Endothelial cell of umbilical vein (primary cell): ENCODE results near the gene SLC26A6. TPM values are rescaled to one million over a fixed set of nuclear protein-coding genes. Genes with fewer than 3 reads are reported as not detected.

Experiments used
- BruUV-seq: library from RNA; stranded (reverse); fragments of 400-500 nt; replicated peaks from 2 replicates; lab custom pipeline; 2021; lab: Mats Ljungman, UMichigan
- CTCF ChIA-PET: fragments of 300-600, 350-600 bp; sonication (Branson Sonifier 250); formaldehyde crosslinking; loops from one replicate; lab custom pipeline; 2021; ENCODE audit warnings: antibody characterized with exemption, inconsistent platforms; lab: Charles Lee
- POLR2A ChIA-PET: fragments of 300-600, 350-600 bp; sonication (Branson Sonifier 250); formaldehyde crosslinking; loops from one replicate; lab custom pipeline; 2021; ENCODE audit warnings: antibody characterized with exemption, inconsistent platforms; lab: Charles Lee
- DNase-seq: peaks from one replicate; pipeline ENCODE4 v3.0.0-alpha.2; 2011; ENCODE audit warnings: low read depth, low spot score
- FAIRE-seq: peaks from 2 replicates; lab custom pipeline; 2011; peaks lifted over from hg19 to GRCh38; lab: Jason Lieb, UNC
- H2AFZ ChIP-seq: 2 replicates; pipeline ENCODE4 v1.6.0; 2012; ENCODE audit warnings: low read depth, low read length, control low read depth, inconsistent platforms
- H3K27ac ChIP-seq: 2 replicates; pipeline ENCODE4 v1.5.1; 2011; ENCODE audit warnings: low read depth, mild to moderate bottlenecking, control low read depth, low read length, moderate library complexity; ENCODE audit not compliant: insufficient read depth
- H3K27me3 ChIP-seq, 2 experiments: 2 replicates each; pipeline versions ENCODE4 v1.6.0 to v1.6.1; 2011; ENCODE audit warnings: low read length in 2 of 2, mixed read lengths in 1 of 2; ENCODE audit not compliant: control insufficient read depth in 2 of 2, insufficient read depth in 2 of 2
- H3K36me3 ChIP-seq, 2 experiments: 2 replicates in 1 of 2; 3 replicates in 1 of 2; pipeline ENCODE4 v1.5.1; 2011; ENCODE audit warnings: low read length in 2 of 2, mild to moderate bottlenecking in 1 of 2, moderate library complexity in 1 of 2; ENCODE audit not compliant: control insufficient read depth in 2 of 2, insufficient read depth in 2 of 2; ENCODE audit errors: extremely low read depth in 1 of 2
- H3K4me1 ChIP-seq: 3 replicates; pipeline ENCODE4 v1.5.1; 2011; ENCODE audit warnings: mild to moderate bottlenecking, low read length; ENCODE audit not compliant: control insufficient read depth, insufficient read depth; ENCODE audit errors: extremely low read depth
- H3K4me2 ChIP-seq: 2 replicates; pipeline ENCODE4 v1.6.1; 2011; ENCODE audit warnings: low read length, control low read depth, mixed read lengths; ENCODE audit not compliant: insufficient read depth
- H3K4me3 ChIP-seq, 3 experiments: fragments of 200-600 bp in 1 of 3; sonication (generic), shearing (Covaris generic) in 1 of 3; replicated peaks in 1 of 3; 2 replicates each; pipeline ENCODE4 v1.5.1; 2011 to 2016; ENCODE audit warnings: control low read depth in 3 of 3, low read length in 3 of 3, mild to moderate bottlenecking in 2 of 3, inconsistent platforms in 1 of 3, low read depth in 1 of 3, moderate library complexity in 1 of 3; ENCODE audit not compliant: insufficient read depth in 1 of 3
- H3K79me2 ChIP-seq: 2 replicates; pipeline ENCODE4 v1.6.0; 2012; ENCODE audit warnings: low read length, inconsistent platforms; ENCODE audit not compliant: control insufficient read depth, insufficient read depth
- H3K9ac ChIP-seq: replicated peaks from 2 replicates; pipeline ENCODE3; 2011; ENCODE audit warnings: low read length, control low read depth; ENCODE audit not compliant: insufficient read depth; ENCODE audit errors: extremely low read depth
- H3K9me1 ChIP-seq: replicated peaks from 3 replicates; pipeline ENCODE4 v1.6.0; 2011; ENCODE audit warnings: mild to moderate bottlenecking, low read length; ENCODE audit not compliant: control insufficient read depth, insufficient read depth; ENCODE audit errors: extremely low read depth
- H3K9me3 ChIP-seq: replicated peaks from 2 replicates; pipeline ENCODE4 v1.5.1; 2012; ENCODE audit warnings: low read length, inconsistent platforms; ENCODE audit not compliant: control insufficient read depth, insufficient read depth
- H4K20me1 ChIP-seq: replicated peaks from 2 replicates; pipeline ENCODE3; 2011; ENCODE audit warnings: mild to moderate bottlenecking, low read length; ENCODE audit not compliant: control insufficient read depth, insufficient read depth; ENCODE audit errors: extremely low read depth
- EZH2 ChIP-seq: IDR thresholded peaks from 2 replicates; pipeline ENCODE4 v1.6.1; 2012; ENCODE audit warnings: borderline replicate concordance, low read depth, mild to moderate bottlenecking, moderate library complexity, low read length, inconsistent platforms; ENCODE audit not compliant: severe bottlenecking
- FOS ChIP-seq: IDR thresholded peaks from 2 replicates; pipeline ENCODE4 v1.6.1; 2011; ENCODE audit warnings: mild to moderate bottlenecking, low read length, moderate library complexity, borderline replicate concordance; ENCODE audit not compliant: insufficient read depth
- GATA2 ChIP-seq: IDR thresholded peaks from 2 replicates; pipeline ENCODE4 v1.7.0; 2011; ENCODE audit warnings: low read depth, mild to moderate bottlenecking, moderate library complexity, mixed read lengths, low read length; ENCODE audit not compliant: insufficient read length, insufficient read depth
- JUN ChIP-seq: IDR thresholded peaks from 2 replicates; pipeline ENCODE4 v1.6.1; 2011; ENCODE audit warnings: borderline replicate concordance, low read depth; ENCODE audit not compliant: insufficient read length, insufficient read depth
- MYC ChIP-seq: IDR thresholded peaks from one replicate; pipeline ENCODE4 v1.6.1; 2011; ENCODE audit warnings: mild to moderate bottlenecking, low read depth, low read length
- POLR2A ChIP-seq: IDR thresholded peaks from 2 replicates; pipeline ENCODE4 v1.6.1; 2012; ENCODE audit warnings: low read depth, mild to moderate bottlenecking, control low read depth, low read length
- POLR2AphosphoS5 ChIP-seq: IDR thresholded peaks from 2 replicates; pipeline ENCODE4 v1.6.1; 2012; ENCODE audit warnings: low read depth, mild to moderate bottlenecking, control low read depth, low read length, moderate library complexity; ENCODE audit not compliant: insufficient read depth
- dilution Hi-C: fragments of 300-500 bp; cut with MboI; formaldehyde crosslinking; loops from one replicate; pipeline ENCODE4 v1.15.0; 2019; ENCODE audit warnings: low sequenced_read_pairs; ENCODE audit not compliant: extremely low pct_ligation_motif_present
- intact Hi-C: fragments of 100-400 bp; cut with micrococcal nuclease; formaldehyde crosslinking; loops from one replicate; pipeline ENCODE4 v1.10.0; 2022
- polyA plus RNA-seq, 4 experiments: library from polyadenylated mRNA; depleted of rRNA in 3 of 4; stranded (reverse) in 3 of 4; unstranded in 1 of 4; fragments of >200 nt; gene quantifications; 2 replicates each; pipeline versions ENCODE4 v1.2.1 to v1.2.3, GENCODE V29; 2011 to 2012; ENCODE audit warnings: missing spikeins in 1 of 4
- total RNA-seq: library from RNA; stranded (reverse); gene quantifications from 2 replicates; pipeline ENCODE4 v1.2.3, GENCODE V29; 2021
- TF ChIP-seq, protein P1 (sequence below): IDR thresholded peaks from 2 replicates; pipeline ENCODE4 v1.6.1; 2011; ENCODE audit not compliant: insufficient read depth, insufficient read length
- TF ChIP-seq, protein P2 (sequence below), 2 donors: IDR thresholded peaks; 1 replicate in 1 of 2; 2 replicates in 1 of 2; pipeline ENCODE4 v1.5.1; 2011; ENCODE audit warnings: low read length in 2 of 2, mild to moderate bottlenecking in 2 of 2, moderate library complexity in 2 of 2, control low read depth in 1 of 2, inconsistent platforms in 1 of 2, low read depth in 1 of 2; ENCODE audit not compliant: insufficient read depth in 1 of 2; ENCODE audit errors: extremely low read depth in 1 of 2

Gene SLC26A6
- total and polyA plus RNA-seq, 2 donors (not counting 3 experiments of a cell fraction or from before 2014, with no cell fraction given), result 31.0 to 32.2 TPM

DNA sequence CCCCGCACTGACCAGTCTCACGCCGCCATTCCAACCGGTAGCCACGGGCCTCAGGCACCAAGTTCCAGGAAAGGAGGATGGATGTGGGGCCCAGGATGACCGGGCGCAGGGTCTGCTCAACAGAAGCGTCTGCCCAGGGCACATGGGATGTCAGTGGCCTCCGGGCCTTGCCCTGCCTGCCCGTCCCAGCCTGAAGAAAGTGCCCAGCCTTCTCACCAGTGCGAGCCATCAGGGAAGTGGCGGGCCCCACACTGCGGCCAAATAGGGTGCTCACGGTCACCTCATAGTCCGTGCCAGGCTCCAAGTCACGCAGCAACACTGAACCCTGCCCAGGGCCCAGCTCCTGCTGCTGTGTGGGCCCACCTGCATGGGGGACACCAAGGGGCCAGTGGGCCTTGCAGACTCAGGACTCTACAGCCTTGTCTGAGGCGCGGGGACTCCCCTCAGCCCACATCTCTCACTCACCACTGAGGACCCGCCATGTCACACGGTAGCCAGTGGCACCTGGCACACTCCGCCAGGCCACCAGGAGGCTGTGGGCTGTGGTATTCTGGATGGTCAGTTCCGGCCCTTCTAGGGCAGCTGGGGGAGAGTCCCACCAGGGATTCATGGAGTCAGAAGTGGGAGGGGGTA, 43.3 kb downstream of the SLC26A6 start:
- H3K27me3 ChIP-seq, result peaks cover 9 to 11% of the 10 kb centered on the region in 2 experiments
- H3K9me1 ChIP-seq, result no peaks in the 10 kb centered on the region
- CTCF ChIA-PET, result no interaction called here
- no TSS peak for BruUV-seq
- H3K4me3 ChIP-seq, result no peak overlapping the region
- POLR2A ChIA-PET, result no interaction called here
- dilution Hi-C loops, result no loop called here
- no peaks in the 10 kb centered on the region for H3K9me3 ChIP-seq
- H3K9ac ChIP-seq, result no peak overlapping the region
- H4K20me1 ChIP-seq, result no peaks in the 10 kb centered on the region
- no peaks in the 10 kb centered on the region for H3K36me3 ChIP-seq
- H2AFZ ChIP-seq, result no peak overlapping the region
- H3K27ac ChIP-seq, result no peak overlapping the region
- peaks cover 6% of the 10 kb centered on the region for H3K4me1 ChIP-seq
- DNase-seq (no peak), FAIRE-seq (no peak)
- TF ChIP-seq GATA2 (no peak), MYC (no peak), JUN (no peak), FOS (no peak), POLR2A (no peak), EZH2 (no peak), POLR2AphosphoS5 (no peak)
- TF ChIP-seq, protein P1, sequence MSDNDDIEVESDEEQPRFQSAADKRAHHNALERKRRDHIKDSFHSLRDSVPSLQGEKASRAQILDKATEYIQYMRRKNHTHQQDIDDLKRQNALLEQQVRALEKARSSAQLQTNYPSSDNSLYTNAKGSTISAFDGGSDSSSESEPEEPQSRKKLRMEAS, result no peak
- TF ChIP-seq, protein P2, sequence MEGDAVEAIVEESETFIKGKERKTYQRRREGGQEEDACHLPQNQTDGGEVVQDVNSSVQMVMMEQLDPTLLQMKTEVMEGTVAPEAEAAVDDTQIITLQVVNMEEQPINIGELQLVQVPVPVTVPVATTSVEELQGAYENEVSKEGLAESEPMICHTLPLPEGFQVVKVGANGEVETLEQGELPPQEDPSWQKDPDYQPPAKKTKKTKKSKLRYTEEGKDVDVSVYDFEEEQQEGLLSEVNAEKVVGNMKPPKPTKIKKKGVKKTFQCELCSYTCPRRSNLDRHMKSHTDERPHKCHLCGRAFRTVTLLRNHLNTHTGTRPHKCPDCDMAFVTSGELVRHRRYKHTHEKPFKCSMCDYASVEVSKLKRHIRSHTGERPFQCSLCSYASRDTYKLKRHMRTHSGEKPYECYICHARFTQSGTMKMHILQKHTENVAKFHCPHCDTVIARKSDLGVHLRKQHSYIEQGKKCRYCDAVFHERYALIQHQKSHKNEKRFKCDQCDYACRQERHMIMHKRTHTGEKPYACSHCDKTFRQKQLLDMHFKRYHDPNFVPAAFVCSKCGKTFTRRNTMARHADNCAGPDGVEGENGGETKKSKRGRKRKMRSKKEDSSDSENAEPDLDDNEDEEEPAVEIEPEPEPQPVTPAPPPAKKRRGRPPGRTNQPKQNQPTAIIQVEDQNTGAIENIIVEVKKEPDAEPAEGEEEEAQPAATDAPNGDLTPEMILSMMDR (IDR thresholded peaks at IDR 0.05; ENCODE audit: extremely low read depth in 1 of 2, insufficient read depth in 1 of 2, low read depth in 1 of 2, low read length in 2 of 2), result no peak
- H3K79me2 ChIP-seq, result no peaks in the 10 kb centered on the region
- intact Hi-C loops, result no loop called here
- H3K4me2 ChIP-seq, result no peak overlapping the region
